Activated T-helper 2 cell treated with anti-CD3 and anti-CD28 coated beads, Interferon-gamma antibody, Interleukin-2, Interleukin-4, amounts not matched to agents 10 μg/mL and 5 μg/mL and 100 μg/mL, durations not matched to agents 14 hours and 24 hours and 36 hours (primary cell): ENCODE data around the gene HECTD2. TPM values are rescaled to one million over a fixed set of nuclear protein-coding genes. Genes with fewer than 3 reads are reported as not detected.

Experiments
- DNase-seq: peaks from one replicate; pipeline ENCODE4 v3.0.0; 2021; ENCODE audit warnings: low spot score
- H3K27ac Mint-ChIP-seq: one replicate; pipeline ENCODE4 v1.8.0; 2021; ENCODE audit warnings: mixed read lengths
- H3K27me3 Mint-ChIP-seq: one replicate; pipeline ENCODE4 v1.8.0; 2021; ENCODE audit warnings: low read depth, mixed read lengths
- H3K36me3 Mint-ChIP-seq: one replicate; pipeline ENCODE4 v1.8.0; 2021; ENCODE audit warnings: low read depth, mixed read lengths
- H3K4me1 Mint-ChIP-seq: one replicate; pipeline ENCODE4 v1.8.0; 2021; ENCODE audit warnings: low read depth, mixed read lengths
- H3K4me3 Mint-ChIP-seq: one replicate; pipeline ENCODE4 v1.8.0; 2021; ENCODE audit warnings: low read depth, mild to moderate bottlenecking, moderate library complexity, mixed read lengths
- H3K9me3 Mint-ChIP-seq: one replicate; pipeline ENCODE4 v1.8.0; 2021; ENCODE audit warnings: mixed read lengths
- intact Hi-C: fragments of 100-400 bp; cut with micrococcal nuclease; formaldehyde crosslinking; loops from one replicate; pipeline ENCODE4 v1.15.1; 2023
- total RNA-seq: library from RNA; stranded (reverse); gene quantifications from 2 replicates; pipeline ENCODE4 v1.2.3, GENCODE V29; 2022

The HECTD2 gene
- total RNA-seq, 1 donor from 2014 or later, result 6.6 TPM

- H3K36me3 Mint-ChIP-seq, result peaks cover 12% of the 10 kb centered on the region
Measured at GRCh38 chr10:91462423-91462822, 52.3 kb downstream of the HECTD2 start.

GRCh38 chr10:91464500-91464899, 54.4 kb downstream of the HECTD2 start:
- H3K4me1 Mint-ChIP-seq, result no peaks in the 10 kb centered on the region

More at GRCh38 chr10:91462423-91462822, 52.3 kb downstream of the HECTD2 start:
- no peak overlapping the region for H3K27ac Mint-ChIP-seq
- H3K4me3 Mint-ChIP-seq, result no peak overlapping the region
- H3K4me1 Mint-ChIP-seq, result no peaks in the 10 kb centered on the region
- H3K9me3 Mint-ChIP-seq, result no peaks in the 10 kb centered on the region
- intact Hi-C loops, result no loop called here
- DNase-seq, result no peak
- H3K27me3 Mint-ChIP-seq, result no peaks in the 10 kb centered on the region

GRCh38 chr10:91465261-91465660, 55.1 kb downstream of the HECTD2 start:
- Mint-ChIP-seq H3K4me3 (no peak overlapping the region), H3K9me3 (no peaks in the 10 kb centered on the region), H3K4me1 (no peaks in the 10 kb centered on the region), H3K27ac (no peak overlapping the region), H3K36me3 (peaks cover 19% of the 10 kb centered on the region), H3K27me3 (peaks cover 5% of the 10 kb centered on the region)
- intact Hi-C loops, result no loop called here
- DNase-seq, result no peak

More at GRCh38 chr10:91464500-91464899, 54.4 kb downstream of the HECTD2 start:
- no peak overlapping the region for H3K27ac Mint-ChIP-seq
- intact Hi-C loops, result no loop called here
- H3K27me3 Mint-ChIP-seq, result peaks cover under 1% of the 10 kb centered on the region
- peaks cover 19% of the 10 kb centered on the region for H3K36me3 Mint-ChIP-seq
- DNase-seq, result no peak
- no peak overlapping the region for H3K4me3 Mint-ChIP-seq
- H3K9me3 Mint-ChIP-seq, result no peaks in the 10 kb centered on the region

- no peak overlapping the region for H3K4me3 Mint-ChIP-seq
- H3K27me3 Mint-ChIP-seq, result peaks cover 5% of the 10 kb centered on the region
- H3K27ac Mint-ChIP-seq, result no peak overlapping the region
- intact Hi-C loops, result no loop called here
- no peaks in the 10 kb centered on the region for H3K9me3 Mint-ChIP-seq
- H3K36me3 Mint-ChIP-seq, result peaks cover 19% of the 10 kb centered on the region
- H3K4me1 Mint-ChIP-seq, result no peaks in the 10 kb centered on the region
- DNase-seq, result no peak
Measured at GRCh38 chr10:91467114-91467513, 57.0 kb downstream of the HECTD2 start.

- intact Hi-C loops, result no loop called here
- no peak for DNase-seq
- H3K36me3 Mint-ChIP-seq, result peaks cover 11% of the 10 kb centered on the region
- no peaks in the 10 kb centered on the region for H3K9me3 Mint-ChIP-seq
- H3K4me3 Mint-ChIP-seq, result no peak overlapping the region
- peaks cover 5% of the 10 kb centered on the region for H3K27me3 Mint-ChIP-seq
- no peaks in the 10 kb centered on the region for H3K4me1 Mint-ChIP-seq
- no peak overlapping the region for H3K27ac Mint-ChIP-seq
Measured at GRCh38 chr10:91471602-91472001, 61.5 kb downstream of the HECTD2 start.

- no peak for DNase-seq
- Mint-ChIP-seq H3K4me1 (no peaks in the 10 kb centered on the region), H3K9me3 (no peaks in the 10 kb centered on the region), H3K27me3 (peaks cover 5% of the 10 kb centered on the region), H3K4me3 (no peak overlapping the region), H3K36me3 (peaks cover 3% of the 10 kb centered on the region), H3K27ac (no peak overlapping the region)
- intact Hi-C loops, result no loop called here
Measured at GRCh38 chr10:91472911-91473310, 62.8 kb downstream of the HECTD2 start.

- no peak for DNase-seq
- Mint-ChIP-seq H3K9me3 (no peaks in the 10 kb centered on the region), H3K4me3 (no peak overlapping the region), H3K27me3 (peaks cover 5% of the 10 kb centered on the region), H3K27ac (no peak overlapping the region), H3K4me1 (no peaks in the 10 kb centered on the region), H3K36me3 (no peaks in the 10 kb centered on the region)
- intact Hi-C loops, result no loop called here
Measured at GRCh38 chr10:91474009-91474408, 63.9 kb downstream of the HECTD2 start.

- no peaks in the 10 kb centered on the region for H3K36me3 Mint-ChIP-seq
- H3K27ac Mint-ChIP-seq, result no peak overlapping the region
- no peak overlapping the region for H3K4me3 Mint-ChIP-seq
- no peaks in the 10 kb centered on the region for H3K9me3 Mint-ChIP-seq
- no peaks in the 10 kb centered on the region for H3K4me1 Mint-ChIP-seq
- DNase-seq, result no peak
- intact Hi-C loops, result no loop called here
- no peaks in the 10 kb centered on the region for H3K27me3 Mint-ChIP-seq
Measured at GRCh38 chr10:91477236-91477635, 67.1 kb downstream of the HECTD2 start.

- DNase-seq, result no peak
- no peaks in the 10 kb centered on the region for H3K4me1 Mint-ChIP-seq
- H3K36me3 Mint-ChIP-seq, result no peaks in the 10 kb centered on the region
- no peak overlapping the region for H3K4me3 Mint-ChIP-seq
- intact Hi-C loops, result no loop called here
- H3K27ac Mint-ChIP-seq, result no peak overlapping the region
- no peaks in the 10 kb centered on the region for H3K9me3 Mint-ChIP-seq
- no peaks in the 10 kb centered on the region for H3K27me3 Mint-ChIP-seq
Measured at GRCh38 chr10:91479583-91479982, 69.4 kb downstream of the HECTD2 start.

GRCh38 chr10:91487911-91488582, 77.9 kb downstream of the HECTD2 start:
- no peaks in the 10 kb centered on the region for H3K36me3 Mint-ChIP-seq
- intact Hi-C loops, result loop anchor here (10.0 kb wide), 1 partner anchor 93 kb away; no protein-coding TSS in a partner anchor
- peaks cover 4% of the 10 kb centered on the region for H3K4me1 Mint-ChIP-seq
- no peak for DNase-seq
- no peak overlapping the region for H3K27ac Mint-ChIP-seq
- no peaks in the 10 kb centered on the region for H3K9me3 Mint-ChIP-seq
- H3K4me3 Mint-ChIP-seq, result no peak overlapping the region
- H3K27me3 Mint-ChIP-seq, result no peaks in the 10 kb centered on the region

- peaks cover under 1% of the 10 kb centered on the region for H3K4me1 Mint-ChIP-seq
- H3K27me3 Mint-ChIP-seq, result no peaks in the 10 kb centered on the region
- H3K4me3 Mint-ChIP-seq, result no peak overlapping the region
- no peak for DNase-seq
- no peaks in the 10 kb centered on the region for H3K9me3 Mint-ChIP-seq
- no peak overlapping the region for H3K27ac Mint-ChIP-seq
- intact Hi-C loops, result no loop called here
- H3K36me3 Mint-ChIP-seq, result no peaks in the 10 kb centered on the region
Measured at GRCh38 chr10:91493313-91493712, 83.2 kb downstream of the HECTD2 start.

GRCh38 chr10:91495402-91495801, 85.3 kb downstream of the HECTD2 start:
- Mint-ChIP-seq H3K27ac (no peak overlapping the region), H3K4me3 (no peak overlapping the region), H3K36me3 (peaks cover 3% of the 10 kb centered on the region), H3K9me3 (no peaks in the 10 kb centered on the region), H3K27me3 (no peaks in the 10 kb centered on the region), H3K4me1 (no peaks in the 10 kb centered on the region)
- no peak for DNase-seq
- intact Hi-C loops, result no loop called here

- H3K36me3 Mint-ChIP-seq, result peaks cover 3% of the 10 kb centered on the region
- H3K4me1 Mint-ChIP-seq, result no peaks in the 10 kb centered on the region
- DNase-seq, result no peak
- intact Hi-C loops, result no loop called here
- H3K27ac Mint-ChIP-seq, result no peak overlapping the region
- no peaks in the 10 kb centered on the region for H3K9me3 Mint-ChIP-seq
- H3K4me3 Mint-ChIP-seq, result no peak overlapping the region
- no peaks in the 10 kb centered on the region for H3K27me3 Mint-ChIP-seq
Measured at GRCh38 chr10:91496016-91496415, 85.9 kb downstream of the HECTD2 start.
